Measurements from ENCODE around the gene TGM4.

Gene TGM4

GRCh38 chr3:44962621-44963393 lies 88.4 kb downstream of the TGM4 start:
- Histone ChIP-seq H3K27me3 (ENCODE audit: control insufficient read depth, insufficient read depth, low read length) (no peaks in the 10 kb centered on the region), H3K4me1 (ENCODE audit: control insufficient read depth, insufficient read depth, low read length) (no peaks in the 10 kb centered on the region), H3K4me3 (ENCODE audit: low read depth, low read length) (no peak overlapping the region), H3K9me3 (ENCODE audit: control insufficient read depth, insufficient read depth, low read length) (no peaks in the 10 kb centered on the region), H3K36me3 (ENCODE audit: control insufficient read depth, insufficient read depth, low read length) (peaks cover 7% of the 10 kb centered on the region), H3K9ac (ENCODE audit: low read depth, low read length) (no peak overlapping the region)

GRCh38 chr3:44963571-44964325 lies 89.3 kb downstream of the TGM4 start:
- Histone ChIP-seq H3K4me1 (ENCODE audit: control insufficient read depth, insufficient read depth, low read length) (peaks cover 2% of the 10 kb centered on the region), H3K36me3 (ENCODE audit: control insufficient read depth, insufficient read depth, low read length) (peaks cover 5% of the 10 kb centered on the region), H3K4me3 (ENCODE audit: low read depth, low read length) (no peak overlapping the region), H3K27me3 (ENCODE audit: control insufficient read depth, insufficient read depth, low read length) (no peaks in the 10 kb centered on the region), H3K9ac (ENCODE audit: low read depth, low read length) (no peak overlapping the region), H3K9me3 (ENCODE audit: control insufficient read depth, insufficient read depth, low read length) (no peaks in the 10 kb centered on the region)
